ENCODE data around the gene EDN2.

EDN2 gene

DNA sequence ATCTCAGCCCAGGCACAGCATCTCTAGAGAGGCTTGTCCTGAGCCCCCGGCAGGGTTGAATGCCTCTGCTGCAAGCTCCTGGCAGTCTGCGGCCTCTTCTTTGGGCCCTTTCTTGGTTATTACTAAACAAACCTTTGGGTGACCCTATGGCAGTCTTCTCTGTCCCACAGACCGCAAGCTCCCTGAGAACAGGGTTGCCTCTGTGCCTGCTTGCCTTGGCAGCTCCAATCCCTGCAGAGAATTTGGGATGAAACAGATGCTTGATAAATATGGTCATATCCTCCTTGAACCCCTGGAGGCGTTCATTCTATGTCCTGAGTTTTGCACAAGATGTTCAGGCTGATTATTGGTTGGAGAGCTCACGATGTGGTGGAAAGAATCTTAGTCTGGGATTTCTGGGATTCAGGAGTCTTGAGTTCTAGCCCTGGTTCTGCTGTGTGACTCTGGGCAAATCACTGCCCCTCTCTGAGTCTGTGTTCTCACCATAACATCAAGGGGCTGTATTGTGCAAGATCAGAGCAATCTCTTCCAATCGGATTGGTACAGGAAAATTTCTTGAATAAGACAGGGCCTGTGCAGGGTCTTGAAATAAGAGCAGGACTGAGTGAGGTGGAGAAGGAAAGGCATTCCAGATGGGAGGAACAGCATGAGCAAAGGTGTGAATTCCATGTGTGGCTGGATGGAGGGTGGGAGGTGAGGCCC, 49.6 kb downstream of the EDN2 start:
- no peak for DNase-seq

DNA sequence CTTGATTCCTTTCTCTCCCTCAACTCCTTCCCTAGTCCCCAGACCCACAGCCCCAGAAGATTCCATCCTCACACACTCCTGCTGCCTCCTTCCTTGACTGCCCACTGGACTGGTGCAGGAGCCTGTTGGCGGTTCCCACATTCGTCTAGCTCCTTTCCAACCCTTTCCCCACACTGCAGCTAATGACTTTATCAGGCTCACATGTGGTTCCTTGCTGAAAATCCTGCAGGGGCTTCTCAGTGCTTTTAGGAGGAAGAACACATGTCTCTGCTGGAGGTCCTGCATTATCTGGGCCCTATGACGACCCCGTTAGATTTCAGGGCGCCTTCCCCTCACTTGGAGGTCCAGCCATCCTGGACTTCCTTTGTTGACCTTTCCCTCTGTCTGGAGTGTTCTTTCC, 50.2 kb downstream of the EDN2 start:
- DNase-seq = no peak

DNA sequence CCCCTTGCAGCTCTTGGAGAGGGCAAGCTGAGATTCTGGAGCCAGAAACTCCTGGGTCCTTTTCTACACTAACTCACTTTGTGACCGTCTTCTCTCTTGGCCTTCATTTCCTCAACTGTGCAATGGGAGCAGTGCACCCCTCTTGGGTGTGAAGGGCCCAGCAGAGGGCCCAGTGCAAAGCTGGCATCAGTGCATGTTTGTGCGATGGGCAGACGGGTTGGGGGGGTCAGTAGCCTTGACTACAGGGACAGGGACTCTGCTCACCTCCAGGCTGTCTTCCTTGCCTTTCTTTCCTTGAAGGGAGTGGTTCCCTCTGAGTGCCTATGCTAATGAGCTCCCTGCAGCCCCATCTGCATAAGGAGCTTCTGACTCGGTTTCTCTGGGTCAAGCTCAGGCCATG, 51.0 kb downstream of the EDN2 start:
- DNase-seq = no peak

DNA sequence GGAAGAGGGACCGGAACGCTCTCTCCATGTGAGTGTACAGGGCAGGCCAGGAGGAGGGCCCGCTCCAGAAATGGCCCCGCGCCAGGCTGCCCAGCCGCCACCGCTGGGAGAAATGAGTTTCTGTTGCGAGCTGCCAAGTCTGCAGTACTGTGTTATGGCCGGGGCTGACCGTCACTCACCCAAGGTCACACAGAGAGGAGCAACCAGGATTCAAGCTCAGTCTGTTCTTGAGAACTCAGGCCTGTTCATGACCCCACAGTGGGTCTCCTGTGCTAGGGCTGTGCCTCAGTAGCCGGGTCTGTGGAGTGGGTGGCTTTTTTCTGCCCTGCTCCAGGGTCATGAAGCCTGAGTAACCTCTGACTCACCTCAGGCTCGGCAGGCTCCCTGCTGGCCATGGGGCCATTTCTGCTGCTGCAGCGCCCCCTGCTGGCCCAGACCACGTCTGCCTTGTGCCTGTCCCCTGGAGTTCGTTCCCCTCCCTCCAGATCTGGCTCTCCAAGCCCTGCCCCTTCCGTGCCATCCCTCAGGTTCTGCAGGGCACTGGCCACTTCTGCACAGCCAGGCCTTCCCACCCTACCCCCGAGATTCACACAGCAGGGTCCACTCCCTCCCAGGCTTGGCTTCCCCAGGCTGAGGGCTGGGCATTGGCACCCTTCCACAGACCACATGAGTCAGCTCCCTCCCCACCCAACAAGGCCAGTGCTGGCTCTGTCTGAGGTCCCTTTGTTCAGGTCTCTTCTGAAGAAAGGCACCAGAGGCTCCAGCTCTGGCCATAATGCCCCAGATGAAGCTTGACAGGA, 51.8 kb downstream of the EDN2 start:
- peak; percentile 88 for DNase-seq

DNA sequence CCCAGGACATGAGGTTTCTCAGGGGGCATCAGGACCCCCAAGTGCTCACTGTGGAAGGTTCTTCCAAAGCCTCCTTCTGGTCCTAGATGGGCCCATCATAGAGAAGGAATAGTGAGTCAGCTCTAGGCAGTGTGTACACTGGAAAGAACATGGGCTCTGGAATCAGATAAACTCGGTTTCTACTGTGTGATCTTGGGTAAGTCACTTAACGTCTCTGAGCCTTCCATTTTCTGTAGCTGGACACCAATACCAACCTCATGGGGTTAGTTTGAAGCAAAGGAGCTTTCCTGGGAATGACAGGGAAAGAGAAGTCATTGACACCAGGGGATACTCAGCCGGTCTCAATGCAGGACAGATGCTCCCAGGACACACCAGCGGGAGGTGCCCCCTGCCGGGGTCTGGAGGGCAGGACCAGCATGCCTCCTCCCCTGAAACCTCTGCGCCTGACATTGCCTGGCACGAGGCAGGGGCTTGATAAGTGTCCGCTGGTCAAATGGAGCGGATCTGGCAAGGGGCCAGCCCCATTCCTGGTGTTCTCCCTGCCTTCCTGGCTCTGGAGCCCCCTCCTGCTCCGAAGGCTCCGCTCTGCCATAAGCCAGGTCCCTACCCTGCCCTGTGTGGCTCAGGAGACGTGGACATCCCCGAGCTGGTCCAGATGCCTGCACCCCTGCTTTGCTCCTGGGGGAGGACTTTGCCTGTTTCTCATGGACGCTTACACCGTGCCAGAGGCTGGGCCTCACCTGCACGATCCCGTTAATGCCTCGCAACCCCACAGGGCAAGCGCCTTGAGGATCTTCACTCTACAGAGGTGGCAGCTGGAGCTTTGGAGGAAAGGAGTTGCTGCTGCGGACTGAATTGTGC, 52.8 kb downstream of the EDN2 start:
- no peak for DNase-seq

DNA sequence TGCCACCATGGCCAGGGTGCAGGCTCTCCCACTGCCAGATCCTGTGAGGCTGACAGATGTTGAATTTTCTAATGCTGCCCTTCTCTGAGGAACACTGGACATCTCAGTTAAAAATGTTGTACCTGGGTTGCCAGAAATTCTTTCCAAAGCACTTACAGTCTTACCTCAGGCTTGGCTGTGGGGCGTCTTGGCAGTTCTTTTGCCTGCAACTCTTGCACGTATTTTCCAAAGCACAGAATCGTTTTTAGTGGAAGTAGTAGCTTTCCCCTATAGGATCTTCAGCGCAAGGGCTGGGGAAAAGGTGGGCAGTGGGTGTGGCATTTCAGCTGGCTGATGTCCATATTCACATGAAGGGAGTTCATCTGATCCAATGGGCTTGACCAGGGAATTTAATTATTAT, 53.9 kb downstream of the EDN2 start:
- no peak for DNase-seq

DNA sequence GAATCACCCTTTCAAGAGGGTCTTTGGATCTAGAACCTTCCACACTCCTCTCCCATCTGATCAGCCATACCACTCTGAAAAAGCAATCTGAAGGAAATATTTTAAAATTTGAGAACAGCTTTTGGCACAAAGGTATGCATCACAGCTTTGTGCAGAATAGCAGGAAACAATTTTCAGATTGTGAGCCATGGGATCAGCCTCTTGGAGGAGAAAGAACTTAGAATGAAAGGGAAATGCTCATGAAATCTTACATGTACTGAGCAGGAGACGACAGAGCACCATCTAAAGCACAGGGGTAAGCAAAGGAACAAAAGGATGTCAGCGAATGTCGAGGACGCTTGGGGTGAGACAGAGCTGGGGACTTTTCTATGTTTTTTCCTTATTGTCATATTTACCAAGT, 54.4 kb downstream of the EDN2 start:
- no peak for DNase-seq

DNA sequence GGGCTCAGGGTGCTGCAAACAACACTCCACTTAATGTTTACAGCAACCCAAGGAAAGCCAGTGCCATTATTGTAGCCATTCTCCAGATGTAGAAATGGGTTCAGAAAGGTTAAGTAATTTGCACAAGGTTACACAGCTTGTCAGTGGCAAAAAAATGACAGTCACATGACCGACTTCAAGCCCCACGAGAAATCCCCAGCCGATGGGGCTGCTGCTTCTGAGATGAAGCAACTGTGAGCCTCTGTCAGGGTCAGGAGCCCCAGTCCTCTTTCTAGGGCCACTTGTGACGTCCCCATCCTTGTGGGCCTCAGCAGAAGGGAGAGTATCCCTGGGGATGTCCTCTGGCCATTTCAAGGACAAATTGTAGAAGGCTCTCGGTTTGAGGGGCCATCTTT, 54.8 kb downstream of the EDN2 start:
- no peak for DNase-seq
